ENCODE results near the gene OR52N5. TPM values are rescaled to one million over a fixed set of nuclear protein-coding genes. Genes with fewer than 3 reads are reported as not detected.

OR52N5 gene
- total RNA-seq, 3 donors from 2014 or later (not counting 1 experiment from before 2014, with no cell fraction given): not detected

- Mint-ChIP-seq H3K27ac (no peak overlapping the region), H3K4me3 (no peak overlapping the region), H3K36me3 (no peaks in the 10 kb centered on the region), H3K27me3 (ENCODE audit: low read depth in 2 of 2) (peaks cover 19 to 20% of the 10 kb centered on the region in 2 donors), H3K9me3 (no peaks in the 10 kb centered on the region), H3K4me1 (no peaks in the 10 kb centered on the region)
- no peak for DNase-seq
- Histone ChIP-seq H3K4me1 (ENCODE audit: control insufficient read depth, insufficient read depth, low read length) (no peaks in the 10 kb centered on the region), H3K4me3 (ENCODE audit: low read length) (no peak overlapping the region), H3K9me3 (ENCODE audit: control insufficient read depth, insufficient read depth, low read length) (no peaks in the 10 kb centered on the region), H3K27ac (ENCODE audit: low read length) (no peak overlapping the region), H3K27me3 (ENCODE audit: control insufficient read depth, insufficient read depth, low read length) (peaks cover 4% of the 10 kb centered on the region), H3K36me3 (ENCODE audit: control insufficient read depth, insufficient read depth, low read length) (no peaks in the 10 kb centered on the region)
- whole genome bisulfite sequencing (ENCODE audit: insufficient coverage): 96% methylated on average over 6 of the region's 6 CpGs
- TF ChIP-seq CTCF (IDR thresholded peaks at IDR 0.05): no peak
- ATAC-seq: no peak
- intact Hi-C loops (cut with micrococcal nuclease): no loop called here
Observed at GRCh38 chr11:5796541-5796940, 13.4 kb upstream of the OR52N5 start.

- Histone ChIP-seq H3K4me1 (ENCODE audit: control insufficient read depth, insufficient read depth, low read length) (no peaks in the 10 kb centered on the region), H3K27me3 (ENCODE audit: control insufficient read depth, insufficient read depth, low read length) (peaks cover 2% of the 10 kb centered on the region), H3K4me3 (ENCODE audit: low read length) (no peak within 1 kb of the TSS), H3K36me3 (ENCODE audit: control insufficient read depth, insufficient read depth, low read length) (no peaks in the 10 kb centered on the region), H3K27ac (ENCODE audit: low read length) (no peak within 1 kb of the TSS), H3K9me3 (ENCODE audit: control insufficient read depth, insufficient read depth, low read length) (no peaks in the 10 kb centered on the region)
- 89% methylated on average over 3 of the region's 3 CpGs for WGBS (ENCODE audit: insufficient coverage)
- TF ChIP-seq CTCF (IDR thresholded peaks at IDR 0.05): no peak
- Mint-ChIP-seq H3K9me3 (no peaks in the 10 kb centered on the region), H3K4me3 (no peak within 1 kb of the TSS), H3K27me3 (ENCODE audit: low read depth in 2 of 2) (peaks cover 8 to 20% of the 10 kb centered on the region in 2 donors), H3K27ac (no peak within 1 kb of the TSS), H3K4me1 (no peaks in the 10 kb centered on the region), H3K36me3 (no peaks in the 10 kb centered on the region)
- ATAC-seq (no peak), DNase-seq (no peak)
- intact Hi-C loops (cut with micrococcal nuclease): no loop called here
Observed at GRCh38 chr11:5791165-5791564, 8.0 kb upstream of the OR52N5 start, which contains the start of gene OR52N1. Gene OR52N1 (minus strand): TSS chr11:5791265. CDS start chr11:5788816, 2,449 bp downstream.

DNA sequence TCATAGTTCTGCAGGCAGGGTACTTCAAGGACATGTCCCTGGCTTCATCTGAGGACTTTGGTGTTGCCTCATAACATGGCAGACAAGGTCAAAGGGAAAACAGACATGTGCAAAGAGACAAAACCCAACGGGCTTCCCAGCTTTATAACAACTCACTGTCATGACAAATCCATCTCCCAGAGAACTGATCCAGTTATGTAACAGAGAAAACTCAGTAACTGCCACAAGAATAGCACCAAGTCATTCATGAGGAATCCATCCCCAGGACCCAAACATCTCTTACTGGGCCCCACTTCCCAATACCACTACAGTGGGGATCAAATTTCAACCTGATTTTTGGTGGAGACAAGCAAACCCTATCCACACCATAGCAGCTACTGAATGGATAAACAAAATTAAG lies 16.1 kb downstream of the OR52N5 start:
- no peaks in the 10 kb centered on the region for H3K36me3 Mint-ChIP-seq
- Histone ChIP-seq H3K27me3 (ENCODE audit: control insufficient read depth, insufficient read depth, low read length) (no peaks in the 10 kb centered on the region), H3K4me1 (ENCODE audit: control insufficient read depth, insufficient read depth, low read length) (no peaks in the 10 kb centered on the region), H3K36me3 (ENCODE audit: control insufficient read depth, insufficient read depth, low read length) (no peaks in the 10 kb centered on the region), H3K4me3 (ENCODE audit: low read length) (no peak overlapping the region), H3K9me3 (ENCODE audit: control insufficient read depth, insufficient read depth, low read length) (no peaks in the 10 kb centered on the region), H3K27ac (ENCODE audit: low read length) (no peak overlapping the region)
- H3K4me1 Mint-ChIP-seq: no peaks in the 10 kb centered on the region
- H3K27ac Mint-ChIP-seq: no peak overlapping the region
- DNase-seq (no peak), ATAC-seq (no peak)
- H3K9me3 Mint-ChIP-seq: no peaks in the 10 kb centered on the region
- H3K4me3 Mint-ChIP-seq: no peak overlapping the region
- WGBS (ENCODE audit: insufficient coverage): 69% methylated on average over 1 of the region's 1 CpG
- no peak for TF ChIP-seq CTCF (IDR thresholded peaks at IDR 0.05)
- intact Hi-C loops (cut with micrococcal nuclease): no loop called here
- peaks cover 1 to 3% of the 10 kb centered on the region in 2 donors for H3K27me3 Mint-ChIP-seq (ENCODE audit: low read depth in 2 of 2)

DNA sequence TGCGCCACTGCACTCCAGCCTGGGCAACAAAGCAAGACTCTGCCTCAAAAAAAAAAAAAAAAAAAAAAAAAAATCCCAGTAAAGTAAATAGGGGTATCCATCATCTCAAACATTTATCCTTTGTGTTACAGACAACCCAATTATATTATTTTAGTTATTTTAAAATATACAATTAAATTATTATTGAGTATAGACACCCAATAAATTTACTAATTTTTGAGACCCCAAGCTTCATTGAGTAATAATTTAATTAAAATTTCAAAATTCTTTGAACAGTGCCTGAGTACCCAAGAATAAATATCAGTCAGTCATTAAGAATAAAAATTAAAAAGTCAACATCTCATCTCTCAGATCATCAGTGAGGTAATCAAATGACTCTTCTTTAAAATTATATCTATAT lies 29.2 kb downstream of the OR52N5 start, which contains the start of gene OR52N4:
Gene OR52N4, plus strand, starts transcription at position 301 of the 400 bp plus-strand sequence. CDS start 498 bp downstream, outside the sequence.
- no peaks in the 10 kb centered on the region for H3K36me3 Mint-ChIP-seq
- H3K27ac Mint-ChIP-seq: no peak within 1 kb of the TSS
- intact Hi-C loops (cut with micrococcal nuclease): no loop called here
- H3K27me3 Mint-ChIP-seq (ENCODE audit: low read depth in 2 of 2): peaks cover 9 to 35% of the 10 kb centered on the region in 2 donors
- Histone ChIP-seq H3K9me3 (ENCODE audit: control insufficient read depth, insufficient read depth, low read length) (no peaks in the 10 kb centered on the region), H3K4me1 (ENCODE audit: control insufficient read depth, insufficient read depth, low read length) (no peaks in the 10 kb centered on the region), H3K27me3 (ENCODE audit: control insufficient read depth, insufficient read depth, low read length) (no peaks in the 10 kb centered on the region), H3K36me3 (ENCODE audit: control insufficient read depth, insufficient read depth, low read length) (no peaks in the 10 kb centered on the region), H3K27ac (ENCODE audit: low read length) (no peak within 1 kb of the TSS), H3K4me3 (ENCODE audit: low read length) (no peak within 1 kb of the TSS)
- WGBS (ENCODE audit: insufficient coverage): no CpG with 5 or more reads among the region's 1 CpG
- DNase-seq: no peak
- H3K9me3 Mint-ChIP-seq: no peaks in the 10 kb centered on the region
- H3K4me1 Mint-ChIP-seq: no peaks in the 10 kb centered on the region
- no peak within 1 kb of the TSS for H3K4me3 Mint-ChIP-seq
- no peak for ATAC-seq
- no peak for TF ChIP-seq CTCF (IDR thresholded peaks at IDR 0.05)

All from natural killer cell (primary cell).